Left lung (tissue), 10 donors: Measurements from ENCODE around the gene CBX6. TPM values are rescaled to one million over a fixed set of nuclear protein-coding genes. Genes with fewer than 3 reads are reported as not detected.
"Not testable (repeated sequence)": the region's sequence is repeated elsewhere in the genome, so short reads cannot be mapped to it uniquely, and the experiment has no call there.

ENCODE experiments used
- ATAC-seq: fragments of 200-7000 bp; cut with Tn5 transposase; one replicate; pipeline ENCODE4 v1.9.1; 2020; ENCODE audit warnings: moderate library complexity
- DNase-seq, 4 donors: peaks; one replicate each; pipeline ENCODE4 v3.0.0-alpha.2; 2013 to 2020
- H3K27ac ChIP-seq, 2 donors: fragments of 200-600 bp; sonication (generic) in 1 of 2; one replicate each; pipeline versions ENCODE4 v1.5.0 to v1.8.0; 2020 to 2021
- H3K27me3 ChIP-seq, 2 donors: fragments of 200-600 bp; sonication (generic) in 1 of 2; one replicate each; pipeline versions ENCODE4 v1.5.0 to v1.8.0; 2020 to 2021
- H3K36me3 ChIP-seq, 2 donors: fragments of 200-600 bp; sonication (generic) in 1 of 2; one replicate each; pipeline versions ENCODE4 v1.5.0 to v1.8.0; 2020 to 2021
- H3K4me1 ChIP-seq, 2 donors: fragments of 200-600 bp; one replicate each; pipeline ENCODE4 v1.8.0; 2021
- H3K4me3 ChIP-seq, 2 donors: fragments of 200-600 bp; sonication (generic) in 1 of 2; one replicate each; pipeline versions ENCODE4 v1.5.0 to v1.8.0; 2020 to 2021; ENCODE audit warnings: mild to moderate bottlenecking in 1 of 2
- H3K9me3 ChIP-seq, 2 donors: fragments of 200-600 bp; sonication (generic) in 1 of 2; one replicate each; pipeline versions ENCODE4 v1.5.0 to v1.8.0; 2020 to 2021
- CTCF ChIP-seq, 2 donors: fragments of 200-600 bp; sonication (generic) in 1 of 2; IDR thresholded peaks; one replicate each; pipeline versions ENCODE4 v1.5.0 to v1.8.0; 2021; ENCODE audit warnings: antibody characterized with exemption in 2 of 2
- intact Hi-C, 2 donors: fragments of 100-400 bp; cut with DNase I; formaldehyde crosslinking; loops; one replicate each; pipeline versions ENCODE4 v1.11.2 to v1.14.2; 2022
- polyA plus RNA-seq, 6 donors: library from polyadenylated mRNA; unstranded; fragments of 120-200 nt; gene quantifications; one replicate each; pipeline ENCODE4 v1.2.1, GENCODE V29; 2013; ENCODE audit not compliant: insufficient read length in 6 of 6
- total RNA-seq, 2 donors: library from RNA; stranded (reverse); fragmentation: NEBNext Ultra II Directional; extraction: Animal tissue kit (Norgen Biotek cat#: 25700); gene quantifications; one replicate each; pipeline ENCODE4 v1.2.1, GENCODE V29; 2021
- donor health status: DM: no; HTN: yes; CAD: no.
- donor health status: DM: no; HTN: no; CAD: no.

The CBX6 gene
- total and polyA plus RNA-seq, 8 donors = 22.0 to 80.0 (median 43.6) TPM

- Histone ChIP-seq H3K27ac (no peak overlapping the region), H3K36me3 (peaks cover 0 to 18% of the 10 kb centered on the region in 2 donors), H3K4me1 (peaks cover 13 to 33% of the 10 kb centered on the region in 2 donors), H3K9me3 (no peaks in the 10 kb centered on the region), H3K4me3 (no peak overlapping the region), H3K27me3 (peaks cover 0 to 15% of the 10 kb centered on the region in 2 donors)
- DNase-seq (no peak), ATAC-seq (no peak)
- TF ChIP-seq CTCF (IDR thresholded peaks at IDR 0.05) = no peak
- intact Hi-C loops = no loop called here
Measured at GRCh38 chr22:38861170-38861876, 10.7 kb downstream of the CBX6 start.

GRCh38 chr22:38860283-38861169 is 11.5 kb downstream of the CBX6 start:
- intact Hi-C loops = no loop called here
- Histone ChIP-seq H3K4me1 (peaks cover 13 to 28% of the 10 kb centered on the region in 2 donors), H3K27ac (no peak overlapping the region), H3K9me3 (no peaks in the 10 kb centered on the region), H3K27me3 (peaks cover 0 to 15% of the 10 kb centered on the region in 2 donors), H3K4me3 (no peak overlapping the region), H3K36me3 (peaks cover 0 to 10% of the 10 kb centered on the region in 2 donors)
- DNase-seq (no peak), ATAC-seq (no peak)
- TF ChIP-seq CTCF (IDR thresholded peaks at IDR 0.05) = no peak

GRCh38 chr22:38859581-38860282 is 12.3 kb downstream of the CBX6 start:
- no peak overlapping the region for H3K27ac ChIP-seq
- peaks cover 0 to 2% of the 10 kb centered on the region in 2 donors for H3K36me3 ChIP-seq
- H3K4me3 ChIP-seq = no peak overlapping the region
- intact Hi-C loops = no loop called here
- H3K27me3 ChIP-seq = peaks cover 0 to 15% of the 10 kb centered on the region in 2 donors
- DNase-seq (no peak), ATAC-seq (no peak)
- peaks cover 5 to 20% of the 10 kb centered on the region in 2 donors for H3K4me1 ChIP-seq
- TF ChIP-seq CTCF (IDR thresholded peaks at IDR 0.05) = no peak
- no peaks in the 10 kb centered on the region for H3K9me3 ChIP-seq

- DNase-seq = no peak
- Histone ChIP-seq H3K4me1 (peaks cover 0 to 9% of the 10 kb centered on the region in 2 donors), H3K36me3 (no peaks in the 10 kb centered on the region), H3K27ac (no peak overlapping the region), H3K4me3 (no peak overlapping the region), H3K9me3 (no peaks in the 10 kb centered on the region), H3K27me3 (peaks cover 0 to 15% of the 10 kb centered on the region in 2 donors)
- TF ChIP-seq CTCF (IDR thresholded peaks at IDR 0.05) = no peak
- intact Hi-C loops = no loop called here
- no peak for ATAC-seq
Measured at GRCh38 chr22:38858492-38858891, 13.5 kb downstream of the CBX6 start.

- H3K9me3 ChIP-seq, H3K27me3 ChIP-seq, H3K27ac ChIP-seq, DNase-seq, H3K4me3 ChIP-seq, intact Hi-C loops, ATAC-seq, H3K36me3 ChIP-seq, H3K4me1 ChIP-seq: not testable (repeated sequence)
Measured at GRCh38 chr22:38854476-38854875, 17.5 kb downstream of the CBX6 start.

GRCh38 chr22:38853883-38854282 is 18.1 kb downstream of the CBX6 start:
- H3K4me3 ChIP-seq, H3K27ac ChIP-seq, DNase-seq, H3K9me3 ChIP-seq, H3K36me3 ChIP-seq, ATAC-seq, intact Hi-C loops, H3K4me1 ChIP-seq: not testable (repeated sequence)
- H3K27me3 ChIP-seq = peaks cover 0 to 11% of the 10 kb centered on the region in 2 donors
